Globus pallidus (tissue), 1 donor: ENCODE data around the gene VCAM1.
"Not testable (repeated sequence)": the region's sequence is repeated elsewhere in the genome, so short reads cannot be mapped to it uniquely, and the experiment has no call there.

ENCODE experiments used
- DNase-seq: peaks from one replicate; pipeline ENCODE4 v3.0.0-alpha.2; 2015; ENCODE audit warnings: low spot score

The VCAM1 gene

GRCh38 chr1:100719490-100719889, at the start of gene VCAM1:
VCAM1 (plus strand) TSS chr1:100719742; CDS start chr1:100719861, 119 bp downstream.
- DNase-seq: no peak

- no peak for DNase-seq
These were observed 49.5 kb upstream of the VCAM1 start for GRCh38 chr1:100670083-100670482.

- no peak for DNase-seq
These were observed 47.9 kb upstream of the VCAM1 start for GRCh38 chr1:100671601-100672000.

- DNase-seq: no peak
These were observed 35.8 kb upstream of the VCAM1 start for GRCh38 chr1:100683448-100684349.

GRCh38 chr1:100699744-100700143, 19.8 kb upstream of the VCAM1 start:
- DNase-seq: no peak

- DNase-seq: no peak
These were observed 19.0 kb upstream of the VCAM1 start for GRCh38 chr1:100700586-100700985.

- DNase-seq: no peak
These were observed 16.5 kb upstream of the VCAM1 start for GRCh38 chr1:100703052-100703451.

- DNase-seq: no peak
These were observed 15.8 kb upstream of the VCAM1 start for GRCh38 chr1:100703716-100704115.

GRCh38 chr1:100704473-100704872, 15.1 kb upstream of the VCAM1 start:
- DNase-seq: no peak

- DNase-seq: no peak
These were observed 13.2 kb upstream of the VCAM1 start for GRCh38 chr1:100706296-100706695.

- DNase-seq: no peak
These were observed 12.7 kb upstream of the VCAM1 start for GRCh38 chr1:100706856-100707255.

- no peak for DNase-seq
These were observed 11.0 kb upstream of the VCAM1 start for GRCh38 chr1:100708476-100709062.

GRCh38 chr1:100710906-100711682, 8.4 kb upstream of the VCAM1 start:
- no peak for DNase-seq

GRCh38 chr1:100713027-100713426, 6.5 kb upstream of the VCAM1 start:
- not testable (repeated sequence) for DNase-seq

- no peak for DNase-seq
These were observed 5.9 kb upstream of the VCAM1 start for GRCh38 chr1:100713626-100714025.

- DNase-seq: no peak
These were observed 4.9 kb upstream of the VCAM1 start for GRCh38 chr1:100714599-100714998.

- no peak for DNase-seq
These were observed 2.3 kb upstream of the VCAM1 start for GRCh38 chr1:100717218-100717617.

GRCh38 chr1:100718581-100718980, 961 bp upstream of the VCAM1 start:
- no peak for DNase-seq

GRCh38 chr1:100720101-100720500, 559 bp downstream of the VCAM1 start:
- DNase-seq: no peak

- no peak for DNase-seq
These were observed 1.2 kb downstream of the VCAM1 start for GRCh38 chr1:100720751-100721150.

GRCh38 chr1:100721526-100722207, 2.1 kb downstream of the VCAM1 start:
- no peak for DNase-seq

GRCh38 chr1:100722221-100722620, 2.7 kb downstream of the VCAM1 start:
- DNase-seq: no peak
